Measurements from ENCODE around the gene STX4.

GRCh38 chr16:31083081-31083480, 49.7 kb downstream of the STX4 start:
- TF ChIP-seq, protein P1, sequence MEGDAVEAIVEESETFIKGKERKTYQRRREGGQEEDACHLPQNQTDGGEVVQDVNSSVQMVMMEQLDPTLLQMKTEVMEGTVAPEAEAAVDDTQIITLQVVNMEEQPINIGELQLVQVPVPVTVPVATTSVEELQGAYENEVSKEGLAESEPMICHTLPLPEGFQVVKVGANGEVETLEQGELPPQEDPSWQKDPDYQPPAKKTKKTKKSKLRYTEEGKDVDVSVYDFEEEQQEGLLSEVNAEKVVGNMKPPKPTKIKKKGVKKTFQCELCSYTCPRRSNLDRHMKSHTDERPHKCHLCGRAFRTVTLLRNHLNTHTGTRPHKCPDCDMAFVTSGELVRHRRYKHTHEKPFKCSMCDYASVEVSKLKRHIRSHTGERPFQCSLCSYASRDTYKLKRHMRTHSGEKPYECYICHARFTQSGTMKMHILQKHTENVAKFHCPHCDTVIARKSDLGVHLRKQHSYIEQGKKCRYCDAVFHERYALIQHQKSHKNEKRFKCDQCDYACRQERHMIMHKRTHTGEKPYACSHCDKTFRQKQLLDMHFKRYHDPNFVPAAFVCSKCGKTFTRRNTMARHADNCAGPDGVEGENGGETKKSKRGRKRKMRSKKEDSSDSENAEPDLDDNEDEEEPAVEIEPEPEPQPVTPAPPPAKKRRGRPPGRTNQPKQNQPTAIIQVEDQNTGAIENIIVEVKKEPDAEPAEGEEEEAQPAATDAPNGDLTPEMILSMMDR (IDR thresholded peaks at IDR 0.05): no peak
- TF ChIP-seq POLR2A (IDR thresholded peaks at IDR 0.05): no peak

Data from Peyer's patch (tissue), 4 donors.